ENCODE results near the gene JARID2. TPM values are rescaled to one million over a fixed set of nuclear protein-coding genes. Genes with fewer than 3 reads are reported as not detected.
"Not testable (repeated sequence)": the region's sequence is repeated elsewhere in the genome, so short reads cannot be mapped to it uniquely, and the experiment has no call there.

JARID2 gene
- total RNA-seq, 6 experiments from 2014 or later = 2.5 to 3.9 (median 3.0) TPM

DNA sequence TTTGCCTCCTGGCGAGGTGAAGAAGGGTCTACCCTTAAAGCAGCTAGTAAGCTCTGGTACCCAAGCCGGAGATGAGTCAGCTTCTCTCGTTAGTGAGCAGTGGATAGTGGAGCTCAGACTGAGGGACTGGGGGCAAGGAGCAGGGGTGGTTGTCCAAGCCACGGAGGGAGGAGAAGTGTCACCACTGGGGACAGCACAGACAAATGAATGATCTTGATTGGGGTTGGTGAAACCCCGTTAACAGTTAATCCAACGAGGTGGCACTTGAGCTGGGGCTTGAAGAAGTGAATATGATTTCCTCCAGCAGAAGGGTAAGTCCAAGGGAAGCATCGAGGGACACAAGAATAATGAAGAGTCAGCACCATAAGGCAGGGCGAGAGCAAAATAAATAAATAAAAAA, 43.0 kb downstream of the JARID2 start:
- ATAC-seq (no peak), DNase-seq (no peak)
- TF ChIP-seq, protein P1, sequence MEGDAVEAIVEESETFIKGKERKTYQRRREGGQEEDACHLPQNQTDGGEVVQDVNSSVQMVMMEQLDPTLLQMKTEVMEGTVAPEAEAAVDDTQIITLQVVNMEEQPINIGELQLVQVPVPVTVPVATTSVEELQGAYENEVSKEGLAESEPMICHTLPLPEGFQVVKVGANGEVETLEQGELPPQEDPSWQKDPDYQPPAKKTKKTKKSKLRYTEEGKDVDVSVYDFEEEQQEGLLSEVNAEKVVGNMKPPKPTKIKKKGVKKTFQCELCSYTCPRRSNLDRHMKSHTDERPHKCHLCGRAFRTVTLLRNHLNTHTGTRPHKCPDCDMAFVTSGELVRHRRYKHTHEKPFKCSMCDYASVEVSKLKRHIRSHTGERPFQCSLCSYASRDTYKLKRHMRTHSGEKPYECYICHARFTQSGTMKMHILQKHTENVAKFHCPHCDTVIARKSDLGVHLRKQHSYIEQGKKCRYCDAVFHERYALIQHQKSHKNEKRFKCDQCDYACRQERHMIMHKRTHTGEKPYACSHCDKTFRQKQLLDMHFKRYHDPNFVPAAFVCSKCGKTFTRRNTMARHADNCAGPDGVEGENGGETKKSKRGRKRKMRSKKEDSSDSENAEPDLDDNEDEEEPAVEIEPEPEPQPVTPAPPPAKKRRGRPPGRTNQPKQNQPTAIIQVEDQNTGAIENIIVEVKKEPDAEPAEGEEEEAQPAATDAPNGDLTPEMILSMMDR (IDR thresholded peaks at IDR 0.05) = no peak
- no peak for TF ChIP-seq POLR2A (IDR thresholded peaks at IDR 0.05)
- H3K4me3 ChIP-seq = no peak overlapping the region
- H3K36me3 ChIP-seq = no peaks in the 10 kb centered on the region
- no peaks in the 10 kb centered on the region for H3K27me3 ChIP-seq
- no peaks in the 10 kb centered on the region for H3K4me1 ChIP-seq
- intact Hi-C loops (cut with DNase I) = no loop called here
- WGBS (ENCODE audit: insufficient coverage, low coverage, low lambda C conversion rate, missing lambda C conversion rate) = 84% methylated on average over 7 of the region's 8 CpGs
- no peak overlapping the region for H3K27ac ChIP-seq
- H3K9me3 ChIP-seq = no peaks in the 10 kb centered on the region

DNA sequence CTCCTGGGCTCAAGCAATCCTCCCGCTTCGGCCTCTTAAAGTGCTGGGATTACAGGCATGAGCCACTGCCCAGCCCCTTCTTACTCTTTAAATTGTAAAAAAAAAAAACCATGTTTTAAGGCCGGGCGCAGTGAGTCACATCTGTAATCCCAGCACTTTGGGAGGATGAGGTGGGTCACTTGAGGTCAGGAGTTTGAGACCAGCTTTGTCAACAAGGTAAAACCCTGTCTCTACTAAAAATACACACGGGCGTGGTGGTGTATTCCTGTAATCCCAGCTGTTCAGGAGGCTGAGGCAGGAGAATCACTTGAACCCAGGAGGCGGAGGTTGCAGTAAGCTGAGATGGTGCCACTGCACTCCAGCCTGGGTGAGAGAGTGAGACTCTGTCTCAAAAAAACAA, 43.6 kb downstream of the JARID2 start:
- H3K4me1 ChIP-seq; DNase-seq; H3K27me3 ChIP-seq; intact Hi-C loops (cut with DNase I); H3K4me3 ChIP-seq; H3K9me3 ChIP-seq; H3K27ac ChIP-seq; H3K36me3 ChIP-seq; ATAC-seq: not testable (repeated sequence)
- WGBS (ENCODE audit: insufficient coverage, low coverage, low lambda C conversion rate, missing lambda C conversion rate) = 94% methylated on average over 5 of the region's 7 CpGs

DNA sequence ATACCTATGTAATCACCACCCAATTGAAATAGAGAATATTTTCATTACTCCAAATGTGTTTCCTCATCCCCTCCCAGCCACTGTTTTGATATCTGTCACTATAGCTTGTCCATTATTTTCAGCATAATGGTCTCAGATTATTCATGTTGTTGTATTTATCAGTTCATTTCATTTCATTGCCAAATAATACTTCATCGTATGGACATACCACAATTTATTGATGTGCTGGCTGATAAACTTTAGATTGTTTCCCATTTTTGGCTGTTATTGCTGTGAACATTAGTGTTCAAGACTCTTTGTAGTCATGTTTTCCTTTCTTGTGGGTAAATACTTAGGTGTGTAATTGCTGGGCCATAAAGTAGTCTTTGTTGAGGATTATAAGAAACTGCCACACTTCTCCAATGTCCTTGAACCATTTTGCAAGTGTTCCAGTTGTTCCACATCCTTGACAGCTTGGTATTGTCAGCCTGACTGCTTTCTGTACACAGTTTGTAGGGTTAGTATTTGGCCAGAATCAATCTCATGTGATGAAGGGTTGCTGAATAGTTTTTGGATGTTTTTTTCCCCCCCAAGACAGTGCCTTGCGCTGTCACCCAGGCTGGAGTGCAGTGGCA, 44.3 kb downstream of the JARID2 start:
- DNase-seq (no peak), ATAC-seq (no peak)
- TF ChIP-seq, protein P1 (IDR thresholded peaks at IDR 0.05) = no peak
- no peak for TF ChIP-seq POLR2A (IDR thresholded peaks at IDR 0.05)
- no peaks in the 10 kb centered on the region for H3K27me3 ChIP-seq
- no peaks in the 10 kb centered on the region for H3K4me1 ChIP-seq
- no peak overlapping the region for H3K4me3 ChIP-seq
- H3K9me3 ChIP-seq = no peaks in the 10 kb centered on the region
- no peaks in the 10 kb centered on the region for H3K36me3 ChIP-seq
- H3K27ac ChIP-seq = no peak overlapping the region
- intact Hi-C loops (cut with DNase I) = no loop called here
- WGBS (ENCODE audit: insufficient coverage, low coverage, low lambda C conversion rate, missing lambda C conversion rate) = 89% methylated on average over 2 of the region's 2 CpGs

DNA sequence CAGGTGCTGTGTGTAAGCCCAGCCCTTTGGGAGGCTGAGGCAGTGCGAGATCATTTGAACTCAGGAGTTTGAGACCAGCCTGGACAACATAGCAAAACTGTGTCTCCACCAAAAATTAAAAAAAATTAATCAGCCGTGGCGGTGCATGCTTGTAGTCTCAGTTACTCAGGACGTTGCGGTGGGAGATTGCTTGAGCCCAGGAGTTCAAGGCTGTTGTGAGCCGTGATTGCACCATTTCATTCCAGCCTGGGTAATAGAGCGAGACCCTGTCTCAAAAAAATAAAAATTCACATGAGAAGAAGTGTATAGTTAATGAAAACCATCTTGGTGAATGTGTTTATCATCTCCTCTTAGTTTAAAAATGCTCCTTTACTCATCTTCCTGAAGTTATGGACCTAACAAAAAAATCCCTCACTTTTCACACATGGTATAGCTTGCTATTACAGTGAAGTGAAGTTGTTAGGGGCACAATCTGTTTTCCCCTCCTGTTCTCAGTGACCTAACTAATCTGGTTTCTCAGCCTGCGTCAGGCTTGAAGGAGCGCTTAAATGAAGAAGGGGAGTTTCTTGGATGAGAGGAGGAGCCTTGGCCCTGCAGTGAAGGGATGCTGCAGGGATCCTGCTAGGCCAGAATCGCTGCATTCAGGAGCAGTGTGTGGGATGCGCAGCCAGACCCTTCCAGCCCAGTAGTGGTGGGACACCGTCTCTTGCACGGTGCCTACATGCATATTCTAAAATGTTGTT, 45.3 kb downstream of the JARID2 start:
- no peak for DNase-seq
- Histone ChIP-seq H3K4me1 (no peaks in the 10 kb centered on the region), H3K27ac (no peak overlapping the region), H3K9me3 (no peaks in the 10 kb centered on the region), H3K27me3 (no peaks in the 10 kb centered on the region), H3K36me3 (no peaks in the 10 kb centered on the region), H3K4me3 (no peak overlapping the region)
- intact Hi-C loops (cut with DNase I) = no loop called here
- ATAC-seq = no peak
- no peak for TF ChIP-seq POLR2A (IDR thresholded peaks at IDR 0.05)
- TF ChIP-seq, protein P1 (IDR thresholded peaks at IDR 0.05) = no peak
- 87% methylated on average over 8 of the region's 13 CpGs for WGBS (ENCODE audit: insufficient coverage, low coverage, low lambda C conversion rate, missing lambda C conversion rate)

DNA sequence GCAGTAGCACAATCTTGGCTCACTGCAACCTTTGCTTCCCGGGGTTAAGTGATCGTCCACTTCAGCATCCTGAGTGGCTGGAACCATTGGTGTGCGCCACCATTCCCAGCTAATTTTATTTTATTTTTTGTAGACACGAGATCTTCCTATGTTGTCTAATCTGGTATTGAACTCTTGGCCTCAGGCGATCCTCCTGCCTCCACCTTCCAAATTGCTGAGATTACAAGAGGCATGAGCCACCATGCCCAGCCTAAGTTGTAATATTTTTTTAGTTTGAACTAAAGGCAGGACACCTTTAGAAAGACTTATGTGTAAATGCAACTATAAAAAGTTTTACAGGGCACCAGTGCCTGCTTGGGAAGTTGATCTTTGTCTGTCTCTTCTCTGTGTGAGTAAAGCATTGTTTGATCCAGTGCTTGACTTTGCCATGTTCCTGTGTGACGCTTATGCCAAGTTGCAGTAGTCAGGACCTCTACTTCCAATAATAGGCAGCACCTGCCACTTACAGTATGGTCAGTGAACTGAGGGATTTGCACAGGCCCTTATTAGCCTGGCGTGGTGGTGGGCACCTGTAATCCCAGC, 46.9 kb downstream of the JARID2 start:
- TF ChIP-seq, protein P1 (IDR thresholded peaks at IDR 0.05) = no peak
- TF ChIP-seq POLR2A (IDR thresholded peaks at IDR 0.05) = no peak
- DNase-seq (no peak), ATAC-seq (no peak)
- no peak overlapping the region for H3K4me3 ChIP-seq
- intact Hi-C loops (cut with DNase I) = no loop called here
- no peaks in the 10 kb centered on the region for H3K9me3 ChIP-seq
- no peak overlapping the region for H3K27ac ChIP-seq
- peaks cover 0 to 2% (median 0%) of the 10 kb centered on the region in 4 donors for H3K4me1 ChIP-seq
- WGBS (ENCODE audit: insufficient coverage, low coverage, low lambda C conversion rate, missing lambda C conversion rate) = 88% methylated on average over 6 of the region's 7 CpGs
- no peaks in the 10 kb centered on the region for H3K36me3 ChIP-seq
- H3K27me3 ChIP-seq = no peaks in the 10 kb centered on the region
